Lung (tissue), 13 donors: ENCODE results near the gene OR8I2. TPM values are rescaled to one million over a fixed set of nuclear protein-coding genes. Genes with fewer than 3 reads are reported as not detected.
"Not testable (repeated sequence)": the region's sequence is repeated elsewhere in the genome, so short reads cannot be mapped to it uniquely, and the experiment has no call there.

Experiments used
- ATAC-seq: fragments of 200-7000 bp; cut with Tn5 transposase; one replicate; pipeline ENCODE4 v1.9.1; 2020; ENCODE audit warnings: moderate number of reproducible peaks; ENCODE audit not compliant: insufficient read depth, low FRiP score
- DNase-seq, 3 donors: peaks; one replicate each; pipeline ENCODE4 v3.0.0-alpha.2; 2013 to 2017
- H3K27ac ChIP-seq, 2 donors: one replicate each; pipeline ENCODE4 v1.5.1; 2013; ENCODE audit warnings: mild to moderate bottlenecking in 2 of 2, moderate library complexity in 2 of 2, control low read depth in 1 of 2, inconsistent platforms in 1 of 2, low read depth in 1 of 2, low read length in 1 of 2
- H3K27me3 ChIP-seq, 3 donors: one replicate each; pipeline ENCODE4 v1.5.1; 2013; ENCODE audit warnings: low read length in 2 of 3; ENCODE audit not compliant: control insufficient read depth in 3 of 3, insufficient read depth in 3 of 3
- H3K36me3 ChIP-seq, 4 donors: one replicate each; pipeline ENCODE4 v1.5.1; 2013; ENCODE audit warnings: low read length in 4 of 4, mild to moderate bottlenecking in 1 of 4, moderate library complexity in 1 of 4; ENCODE audit not compliant: control insufficient read depth in 4 of 4, insufficient read depth in 4 of 4
- H3K4me1 ChIP-seq, 5 donors: one replicate each; pipeline ENCODE4 v1.5.1; 2013; ENCODE audit warnings: low read length in 5 of 5, mild to moderate bottlenecking in 2 of 5, moderate library complexity in 1 of 5; ENCODE audit not compliant: control insufficient read depth in 5 of 5, insufficient read depth in 5 of 5
- H3K4me3 ChIP-seq: one replicate; pipeline ENCODE4 v1.5.1; 2013; ENCODE audit warnings: mild to moderate bottlenecking, control low read depth, moderate library complexity
- H3K9ac ChIP-seq, 2 donors: one replicate each; pipeline ENCODE4 v1.5.1; 2013; ENCODE audit warnings: low read length in 2 of 2, control low read depth in 1 of 2; ENCODE audit not compliant: insufficient read depth in 1 of 2
- H3K9me3 ChIP-seq, 4 donors: one replicate each; pipeline ENCODE4 v1.5.1; 2013; ENCODE audit warnings: low read length in 3 of 4, mild to moderate bottlenecking in 1 of 4, moderate library complexity in 1 of 4; ENCODE audit not compliant: control insufficient read depth in 4 of 4, insufficient read depth in 3 of 4
- WGBS, 2 donors: extraction: QIAGEN DNeasy Blood & Tissue Kit; methylation state at CpG; one replicate each; pipeline ENCODE4 v1.1.7; 2013; 5-methylcytosine and 5-hydroxymethylcytosine counted together
- polyA plus RNA-seq, 2 donors: library from polyadenylated mRNA; stranded (reverse); fragments of 200-250 nt; gene quantifications; one replicate each; pipeline ENCODE4 v1.2.1, GENCODE V29; 2013
- small RNA-seq: library from RNA; depleted of rRNA; stranded (forward); fragments of <200 nt; gene quantifications from one replicate; pipeline ENCODE3, GENCODE V24; 2014; ENCODE audit warnings: low replicate concordance
- total RNA-seq, 2 donors: library from RNA; depleted of rRNA in 1 of 2; stranded (reverse); fragments of >200 nt in 1 of 2; gene quantifications; one replicate each; pipeline ENCODE4 v1.2.1, GENCODE V29; 2014 to 2021
- TF ChIP-seq, protein P1 (sequence below): IDR thresholded peaks from 2 replicates; pipeline ENCODE4 v1.5.1; 2012; ENCODE audit warnings: mild to moderate bottlenecking; ENCODE audit errors: control extremely low read depth, extremely low read depth
- donor health status: control.
- donor health status: control.
- donor health status: Bipolar disorder and iron deficiency.
- donor health status: healthy.
- donor health status: DM: yes; HTN: yes; CAD: no.

The OR8I2 gene
- total and polyA plus RNA-seq, 4 donors = not detected

GRCh38 chr11:56103210-56103737 is 10.2 kb downstream of the OR8I2 start, which contains the start of gene OR8H2:
Gene OR8H2, plus strand, starts transcription at chr11:56103687. Its CDS starts 1,356 bp downstream, at chr11:56105043.
- TF ChIP-seq, protein P1, sequence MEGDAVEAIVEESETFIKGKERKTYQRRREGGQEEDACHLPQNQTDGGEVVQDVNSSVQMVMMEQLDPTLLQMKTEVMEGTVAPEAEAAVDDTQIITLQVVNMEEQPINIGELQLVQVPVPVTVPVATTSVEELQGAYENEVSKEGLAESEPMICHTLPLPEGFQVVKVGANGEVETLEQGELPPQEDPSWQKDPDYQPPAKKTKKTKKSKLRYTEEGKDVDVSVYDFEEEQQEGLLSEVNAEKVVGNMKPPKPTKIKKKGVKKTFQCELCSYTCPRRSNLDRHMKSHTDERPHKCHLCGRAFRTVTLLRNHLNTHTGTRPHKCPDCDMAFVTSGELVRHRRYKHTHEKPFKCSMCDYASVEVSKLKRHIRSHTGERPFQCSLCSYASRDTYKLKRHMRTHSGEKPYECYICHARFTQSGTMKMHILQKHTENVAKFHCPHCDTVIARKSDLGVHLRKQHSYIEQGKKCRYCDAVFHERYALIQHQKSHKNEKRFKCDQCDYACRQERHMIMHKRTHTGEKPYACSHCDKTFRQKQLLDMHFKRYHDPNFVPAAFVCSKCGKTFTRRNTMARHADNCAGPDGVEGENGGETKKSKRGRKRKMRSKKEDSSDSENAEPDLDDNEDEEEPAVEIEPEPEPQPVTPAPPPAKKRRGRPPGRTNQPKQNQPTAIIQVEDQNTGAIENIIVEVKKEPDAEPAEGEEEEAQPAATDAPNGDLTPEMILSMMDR = no peak
- DNase-seq (no peak), ATAC-seq (no peak)
- Histone ChIP-seq H3K9me3 (no peaks in the 10 kb centered on the region), H3K27ac (no peak within 1 kb of the TSS), H3K27me3 (no peaks in the 10 kb centered on the region), H3K4me1 (no peaks in the 10 kb centered on the region), H3K9ac (no peak within 1 kb of the TSS), H3K36me3 (no peaks in the 10 kb centered on the region), H3K4me3 (no peak within 1 kb of the TSS)

DNA sequence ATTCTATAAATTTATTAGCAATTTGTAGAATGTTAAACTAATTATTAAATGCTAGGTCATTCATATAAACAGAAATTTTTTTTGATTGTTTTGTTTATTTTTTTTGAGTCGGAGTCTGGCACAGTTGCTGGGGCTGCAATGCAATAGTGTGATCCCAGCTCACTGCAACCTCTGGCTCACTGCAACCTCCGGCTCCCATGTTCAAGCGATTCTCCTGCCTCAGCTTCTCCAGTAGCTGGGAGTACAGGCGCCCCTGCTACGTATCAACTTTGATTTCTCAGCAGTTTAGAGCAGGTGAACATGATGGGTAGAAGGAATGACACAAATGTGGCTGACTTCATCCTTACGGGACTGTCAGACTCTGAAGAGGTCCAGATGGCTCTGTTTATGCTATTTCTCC is 29.0 kb downstream of the OR8I2 start, which contains the start of gene OR8H3:
OR8H3 (plus strand) TSS at position 301 of the 400 bp plus-strand sequence; CDS start at position 301, 0 bp downstream.
- no peak within 1 kb of the TSS for H3K9ac ChIP-seq
- TF ChIP-seq, protein P1 = no peak
- no peak for DNase-seq
- no peaks in the 10 kb centered on the region for H3K4me1 ChIP-seq
- H3K27me3 ChIP-seq = no peaks in the 10 kb centered on the region
- no peak within 1 kb of the TSS for H3K27ac ChIP-seq
- WGBS, 2 donors = 72 to 89% methylated on average over 6 of the region's 6 CpGs
- H3K9me3 ChIP-seq = peaks cover 0 to 3% (median 0%) of the 10 kb centered on the region in 4 donors
- H3K36me3 ChIP-seq = no peaks in the 10 kb centered on the region
- no peak within 1 kb of the TSS for H3K4me3 ChIP-seq
- ATAC-seq = no peak

- Histone ChIP-seq H3K27me3 (no peaks in the 10 kb centered on the region), H3K4me1 (no peaks in the 10 kb centered on the region), H3K27ac (no peak within 1 kb of the TSS), H3K9ac (no peak within 1 kb of the TSS), H3K9me3 (peaks cover 0 to 1% (median 0%) of the 10 kb centered on the region in 4 donors), H3K36me3 (no peaks in the 10 kb centered on the region), H3K4me3 (no peak within 1 kb of the TSS)
- ATAC-seq = no peak
- no peak for DNase-seq
- TF ChIP-seq, protein P1 = no peak
These were observed 47.1 kb downstream of the OR8I2 start, which contains the start of gene OR8J3 for GRCh38 chr11:56140151-56140661. Gene OR8J3, minus strand, starts transcription at chr11:56140201. Its CDS starts 2,483 bp downstream, at chr11:56137718.

DNA sequence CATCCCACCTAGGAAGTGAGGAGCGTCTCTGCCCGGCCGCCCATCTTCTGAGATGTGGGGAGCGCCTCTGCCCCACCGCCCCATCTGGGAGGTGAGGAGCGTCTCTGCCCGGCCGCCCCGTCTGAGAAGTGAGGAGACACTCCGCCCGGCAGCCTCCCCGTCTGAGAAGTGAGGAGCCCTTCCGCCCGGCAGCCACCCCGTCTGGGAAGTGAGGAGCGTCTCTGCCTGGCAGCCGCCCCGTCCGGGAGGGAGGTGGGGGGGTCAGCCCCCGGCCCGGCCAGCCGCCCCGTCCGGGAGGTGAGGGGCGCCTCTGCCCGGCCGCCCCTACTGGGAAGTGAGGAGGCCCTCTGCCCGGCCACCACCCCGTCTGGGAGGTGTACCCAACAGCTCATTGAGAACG is 50.6 kb downstream of the OR8I2 start:
- not testable (repeated sequence) for DNase-seq, ATAC-seq, H3K27me3 ChIP-seq, H3K4me3 ChIP-seq, H3K9ac ChIP-seq, H3K36me3 ChIP-seq, H3K9me3 ChIP-seq, H3K27ac ChIP-seq, H3K4me1 ChIP-seq
- WGBS, 2 donors = 91 to 92% methylated on average over 26 to 30 of the region's 30 CpGs

Small RNA genes within 50 kb of the gene (small RNA-seq; reads per million reads assigned to genes)
- not detected for gene OR8I4P

Other genes with a start within 250 kb of the OR8I2 start
- gene TRIM51, start 210.0 kb upstream of the OR8I2 start, total RNA-seq = not detected
- gene TRIM51, start 210.0 kb upstream of the OR8I2 start, polyA plus RNA-seq = not detected
- not detected for gene OR5W2, start 178.7 kb upstream of the OR8I2 start, total RNA-seq
- not detected for gene OR5W2, start 178.7 kb upstream of the OR8I2 start, polyA plus RNA-seq
- not detected for gene OR5I1, start 156.9 kb upstream of the OR8I2 start, total RNA-seq
- not detected for gene OR5I1, start 156.9 kb upstream of the OR8I2 start, polyA plus RNA-seq
- not detected for gene OR10AG1, start 123.4 kb upstream of the OR8I2 start, total RNA-seq
- gene OR10AG1, start 123.4 kb upstream of the OR8I2 start, polyA plus RNA-seq = not detected
- gene OR5F1, start 98.7 kb upstream of the OR8I2 start, total RNA-seq = not detected
- gene OR5F1, start 98.7 kb upstream of the OR8I2 start, polyA plus RNA-seq = not detected
- gene OR5AS1, start 65.7 kb upstream of the OR8I2 start, total RNA-seq = not detected
- gene OR5AS1, start 65.7 kb upstream of the OR8I2 start, polyA plus RNA-seq = not detected
- not detected for gene OR8H2, start 10.4 kb downstream of the OR8I2 start, total RNA-seq
- not detected for gene OR8H2, start 10.4 kb downstream of the OR8I2 start, polyA plus RNA-seq
- not detected for gene OR8H3, start 29.1 kb downstream of the OR8I2 start, total RNA-seq
- not detected for gene OR8H3, start 29.1 kb downstream of the OR8I2 start, polyA plus RNA-seq
- gene OR8J3, start 46.9 kb downstream of the OR8I2 start, total RNA-seq = not detected
- gene OR8J3, start 46.9 kb downstream of the OR8I2 start, polyA plus RNA-seq = not detected
- not detected for gene OR8K5, start 67.0 kb downstream of the OR8I2 start, total RNA-seq
- gene OR8K5, start 67.0 kb downstream of the OR8I2 start, polyA plus RNA-seq = not detected
- gene OR5J2, start 83.3 kb downstream of the OR8I2 start, total RNA-seq = not detected
- gene OR5J2, start 83.3 kb downstream of the OR8I2 start, polyA plus RNA-seq = not detected
- not detected for gene OR5T2, start 140.9 kb downstream of the OR8I2 start, total RNA-seq
- not detected for gene OR5T2, start 140.9 kb downstream of the OR8I2 start, polyA plus RNA-seq
- not detected for gene OR5T3, start 158.9 kb downstream of the OR8I2 start, total RNA-seq
- gene OR5T3, start 158.9 kb downstream of the OR8I2 start, polyA plus RNA-seq = not detected
- gene OR5T1, start 180.8 kb downstream of the OR8I2 start, total RNA-seq = not detected
- gene OR5T1, start 180.8 kb downstream of the OR8I2 start, polyA plus RNA-seq = not detected
- not detected for gene OR8H1, start 198.9 kb downstream of the OR8I2 start, total RNA-seq
- not detected for gene OR8H1, start 198.9 kb downstream of the OR8I2 start, polyA plus RNA-seq
- not detected for gene OR8K3, start 221.8 kb downstream of the OR8I2 start, total RNA-seq
- not detected for gene OR8K3, start 221.8 kb downstream of the OR8I2 start, polyA plus RNA-seq